Trophoblast cell (in vitro differentiated cells and primary cell): ENCODE data around the gene NR6A1.
A peak's percentile ranks its signal among the peaks of the same experiment; 100 is the strongest.

Experiments used
- DNase-seq, 2 donors: peaks; one replicate each; pipeline ENCODE4 v3.0.0-alpha.2; 2016
- H2AFZ ChIP-seq: 2 replicates; pipeline ENCODE4 v1.6.1; 2013; ENCODE audit warnings: low read length, moderate library complexity, mild to moderate bottlenecking; ENCODE audit not compliant: insufficient read depth, poor library complexity
- H2AK5ac ChIP-seq: 2 replicates; pipeline ENCODE4 v1.6.1; 2013; ENCODE audit warnings: mild to moderate bottlenecking, low read length
- H2BK120ac ChIP-seq: 2 replicates; pipeline ENCODE4 v1.6.1; 2013; ENCODE audit warnings: low read length, mild to moderate bottlenecking, moderate library complexity; ENCODE audit not compliant: insufficient read depth, poor library complexity
- H2BK12ac ChIP-seq: 2 replicates; pipeline ENCODE4 v1.6.1; 2013; ENCODE audit warnings: mild to moderate bottlenecking, low read length, moderate library complexity
- H2BK5ac ChIP-seq: 2 replicates; pipeline ENCODE4 v1.6.1; 2013; ENCODE audit warnings: low read length, low read depth, moderate library complexity, mild to moderate bottlenecking; ENCODE audit not compliant: poor library complexity
- H3K14ac ChIP-seq: 2 replicates; pipeline ENCODE4 v1.6.1; 2013; ENCODE audit warnings: mild to moderate bottlenecking, low read length
- H3K18ac ChIP-seq: 2 replicates; pipeline ENCODE4 v1.6.1; 2013; ENCODE audit warnings: mild to moderate bottlenecking, low read length
- H3K23ac ChIP-seq: 2 replicates; pipeline ENCODE4 v1.6.1; 2013; ENCODE audit warnings: low read length
- H3K27ac ChIP-seq: 2 replicates; pipeline ENCODE4 v1.5.1; 2013; ENCODE audit warnings: low read depth, mild to moderate bottlenecking, inconsistent platforms, low read length, moderate library complexity
- H3K27me3 ChIP-seq: 2 replicates; pipeline ENCODE4 v1.6.1; 2013; ENCODE audit warnings: inconsistent platforms, mild to moderate bottlenecking, low read length, moderate library complexity; ENCODE audit not compliant: insufficient read depth
- H3K36me3 ChIP-seq, 2 experiments: 1 replicate in 1 of 2; 2 replicates in 1 of 2; pipeline ENCODE4 v1.6.1; 2013; ENCODE audit warnings: low read length in 2 of 2, mild to moderate bottlenecking in 2 of 2, moderate library complexity in 1 of 2; ENCODE audit not compliant: insufficient read depth in 2 of 2, control insufficient read depth in 1 of 2
- H3K4ac ChIP-seq: 2 replicates; pipeline ENCODE4 v1.6.1; 2013; ENCODE audit warnings: low read depth, mild to moderate bottlenecking, low read length, moderate library complexity
- H3K4me1 ChIP-seq, 2 experiments: 1 replicate in 1 of 2; 2 replicates in 1 of 2; pipeline ENCODE4 v1.6.1; 2013; ENCODE audit warnings: low read length in 2 of 2, mild to moderate bottlenecking in 2 of 2, moderate library complexity in 1 of 2; ENCODE audit not compliant: insufficient read depth in 2 of 2, control insufficient read depth in 1 of 2
- H3K4me2 ChIP-seq: 2 replicates; pipeline ENCODE4 v1.6.1; 2013; ENCODE audit warnings: inconsistent platforms, mild to moderate bottlenecking, low read length, moderate library complexity
- H3K4me3 ChIP-seq: 2 replicates; pipeline ENCODE4 v1.5.1; 2013; ENCODE audit warnings: mild to moderate bottlenecking, low read depth, low read length, inconsistent platforms
- H3K79me1 ChIP-seq: one replicate; pipeline ENCODE4 v1.6.1; 2013; ENCODE audit warnings: low read length
- H3K79me2 ChIP-seq: 2 replicates; pipeline ENCODE4 v1.6.1; 2013; ENCODE audit warnings: low read length, mild to moderate bottlenecking; ENCODE audit not compliant: control insufficient read depth, insufficient read depth, poor library complexity
- H3K9ac ChIP-seq: 2 replicates; pipeline ENCODE4 v1.6.1; 2013; ENCODE audit warnings: mild to moderate bottlenecking, low read length
- H3K9me3 ChIP-seq: 2 replicates; pipeline ENCODE4 v1.6.1; 2013; ENCODE audit warnings: low read depth, mild to moderate bottlenecking, control low read depth, inconsistent platforms, low read length; ENCODE audit not compliant: insufficient read depth
- H4K12ac ChIP-seq: 2 replicates; pipeline ENCODE4 v1.6.1; 2013; ENCODE audit warnings: low read depth, mild to moderate bottlenecking, low read length, moderate library complexity
- H4K8ac ChIP-seq: 2 replicates; pipeline ENCODE4 v1.6.1; 2013; ENCODE audit warnings: low read depth, mild to moderate bottlenecking, low read length, moderate library complexity
- H4K91ac ChIP-seq: one replicate; pipeline ENCODE4 v1.6.1; 2013; ENCODE audit warnings: low read depth, mild to moderate bottlenecking, low read length, moderate library complexity
- WGBS: extraction: QIAGEN DNeasy Blood & Tissue Kit; methylation state at CpG from one replicate; pipeline ENCODE4 v1.1.7; 2013; ENCODE audit warnings: missing lambda C conversion rate; ENCODE audit not compliant: insufficient read length, insufficient coverage; ENCODE audit errors: extremely low coverage; 5-methylcytosine and 5-hydroxymethylcytosine counted together

Gene NR6A1

DNA sequence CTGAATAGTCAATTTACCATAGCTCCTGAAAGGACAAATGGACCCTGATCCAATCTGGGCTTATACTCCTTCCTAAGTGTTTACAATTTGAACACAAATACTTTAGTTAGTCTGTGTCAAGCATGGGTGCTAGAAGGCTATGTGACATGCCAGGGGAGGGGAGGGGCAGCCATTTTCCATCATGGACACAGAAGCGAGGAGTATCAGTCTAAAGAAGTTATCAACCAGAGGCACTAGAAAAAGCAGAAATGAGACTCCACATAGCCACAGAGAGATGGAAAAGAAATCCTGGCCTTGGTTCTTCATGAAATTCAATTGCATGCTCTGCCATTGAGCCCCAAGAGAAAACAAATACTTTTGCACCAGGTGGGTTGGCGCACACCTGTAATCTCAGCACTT lies 61.8 kb downstream of the NR6A1 start:
- Histone ChIP-seq H3K36me3 (peaks cover 5 to 7% of the 10 kb centered on the region in 2 experiments), H3K9me3 (no peaks in the 10 kb centered on the region), H3K27me3 (no peaks in the 10 kb centered on the region), H3K79me2 (no peaks in the 10 kb centered on the region), H2BK12ac (peak overlapping the region; percentile 2), H3K14ac (no peak overlapping the region), H4K8ac (peak overlapping the region; percentile 3), H2BK5ac (peak overlapping the region; percentile 39), H3K18ac (peak overlapping the region; percentile 16), H3K79me1 (peaks cover 16% of the 10 kb centered on the region), H3K4me3 (no peak overlapping the region), H2BK120ac (peak overlapping the region; percentile 16), H4K12ac (no peak overlapping the region), H3K27ac (peak overlapping the region; percentile 88), H3K4ac (peak overlapping the region; percentile 40), H3K23ac (no peak overlapping the region), H3K9ac (no peak overlapping the region), H3K4me1 (peaks cover 5 to 19% of the 10 kb centered on the region in 2 experiments), H4K91ac (peak overlapping the region; percentile 38), H3K4me2 (no peak overlapping the region), H2AK5ac (no peak overlapping the region), H2AFZ (no peak overlapping the region)
- DNase-seq = no peak
- WGBS = no CpG with 5 or more reads among the region's 2 CpGs

DNA sequence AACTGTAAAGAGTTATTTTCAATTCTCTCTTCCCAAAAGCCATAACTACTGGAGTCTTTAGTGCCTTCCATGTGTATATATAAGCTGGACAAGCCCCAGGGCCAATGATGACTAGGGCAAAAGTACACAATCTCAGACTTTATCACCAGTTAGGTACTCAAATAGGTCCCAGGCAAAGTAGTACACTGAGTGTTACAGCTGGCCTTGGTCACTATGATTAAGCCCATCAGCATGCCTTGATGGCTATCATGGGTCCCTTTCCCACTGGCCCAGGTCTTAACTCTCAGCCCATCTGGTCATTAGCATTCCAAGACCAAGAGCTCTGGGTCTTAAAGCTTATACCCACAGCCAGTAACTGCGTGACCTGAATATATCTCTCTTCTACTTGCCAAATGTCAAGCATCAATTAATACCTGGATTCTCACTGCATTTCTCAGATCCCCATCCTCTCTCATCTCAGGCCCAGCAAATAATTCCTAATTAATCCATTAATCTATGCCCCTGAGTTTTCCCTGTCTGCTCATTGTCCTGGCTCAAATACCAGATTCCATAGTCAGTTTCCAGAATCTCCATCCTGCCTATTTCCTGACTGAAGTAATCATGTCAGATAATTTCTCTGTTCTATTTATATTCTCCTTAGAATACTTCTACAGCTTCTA lies 62.3 kb downstream of the NR6A1 start:
- H3K9ac ChIP-seq = no peak overlapping the region
- no peak overlapping the region for H4K8ac ChIP-seq
- no peaks in the 10 kb centered on the region for H3K9me3 ChIP-seq
- H3K18ac ChIP-seq = no peak overlapping the region
- H2BK120ac ChIP-seq = no peak overlapping the region
- no peak overlapping the region for H3K23ac ChIP-seq
- no peak overlapping the region for H2BK12ac ChIP-seq
- no CpG with 5 or more reads among the region's 1 CpG for WGBS
- DNase-seq = peak; percentile 97 to 98
- H3K27ac ChIP-seq = peak overlapping the region; percentile 88
- H3K27me3 ChIP-seq = no peaks in the 10 kb centered on the region
- no peak overlapping the region for H4K12ac ChIP-seq
- peaks cover 5 to 19% of the 10 kb centered on the region in 2 experiments for H3K4me1 ChIP-seq
- H3K79me1 ChIP-seq = peaks cover 16% of the 10 kb centered on the region
- H2AK5ac ChIP-seq = no peak overlapping the region
- no peak overlapping the region for H4K91ac ChIP-seq
- no peak overlapping the region for H3K14ac ChIP-seq
- H3K79me2 ChIP-seq = no peaks in the 10 kb centered on the region
- H3K4ac ChIP-seq = no peak overlapping the region
- H3K36me3 ChIP-seq = peaks cover 5 to 7% of the 10 kb centered on the region in 2 experiments
- no peak overlapping the region for H3K4me3 ChIP-seq
- H2AFZ ChIP-seq = no peak overlapping the region
- no peak overlapping the region for H2BK5ac ChIP-seq
- peak overlapping the region; percentile 2 for H3K4me2 ChIP-seq

DNA sequence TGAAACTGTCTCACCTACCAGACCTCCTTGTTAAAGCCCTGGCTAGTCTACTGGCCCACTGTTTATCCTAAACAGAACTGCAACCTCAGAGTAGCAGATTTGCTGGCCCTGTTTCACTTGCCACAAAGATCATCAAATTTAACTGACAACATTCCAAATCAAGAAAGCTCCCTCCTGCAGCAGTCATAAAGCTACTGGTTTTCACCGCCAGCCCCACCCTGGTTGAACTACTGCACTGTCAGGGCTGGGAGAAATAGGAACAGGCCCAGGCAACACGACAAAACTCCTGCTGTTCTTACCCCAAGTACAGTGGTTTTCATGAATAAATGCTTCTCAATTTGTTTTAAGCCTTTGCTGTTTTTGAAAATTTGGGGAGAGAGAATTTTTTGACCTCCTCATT lies 63.0 kb downstream of the NR6A1 start:
- no peaks in the 10 kb centered on the region for H3K79me2 ChIP-seq
- no peak overlapping the region for H3K9ac ChIP-seq
- peak overlapping the region; percentile 8 for H3K14ac ChIP-seq
- peak overlapping the region; percentile 6 for H2BK12ac ChIP-seq
- peak overlapping the region; percentile 68 for H2BK120ac ChIP-seq
- H3K36me3 ChIP-seq = peaks cover 8 to 10% of the 10 kb centered on the region in 2 experiments
- H3K79me1 ChIP-seq = peaks cover 16% of the 10 kb centered on the region
- WGBS = no CpG with 5 or more reads among the region's 2 CpGs
- peak overlapping the region; percentile 51 for H2BK5ac ChIP-seq
- H3K4me3 ChIP-seq = no peak overlapping the region
- H4K91ac ChIP-seq = peak overlapping the region; percentile 89
- H3K18ac ChIP-seq = no peak overlapping the region
- H3K9me3 ChIP-seq = no peaks in the 10 kb centered on the region
- no peaks in the 10 kb centered on the region for H3K27me3 ChIP-seq
- H4K8ac ChIP-seq = peak overlapping the region; percentile 14
- peak overlapping the region; percentile 5 for H3K4ac ChIP-seq
- peak overlapping the region; percentile 5 for H3K4me2 ChIP-seq
- peak in 1 of 2 donors; percentile 24 for DNase-seq
- H3K4me1 ChIP-seq = peaks cover 5 to 19% of the 10 kb centered on the region in 2 experiments
- peak overlapping the region; percentile 88 for H3K27ac ChIP-seq
- H2AK5ac ChIP-seq = peak overlapping the region; percentile 1
- no peak overlapping the region for H2AFZ ChIP-seq
- no peak overlapping the region for H3K23ac ChIP-seq
- H4K12ac ChIP-seq = no peak overlapping the region

DNA sequence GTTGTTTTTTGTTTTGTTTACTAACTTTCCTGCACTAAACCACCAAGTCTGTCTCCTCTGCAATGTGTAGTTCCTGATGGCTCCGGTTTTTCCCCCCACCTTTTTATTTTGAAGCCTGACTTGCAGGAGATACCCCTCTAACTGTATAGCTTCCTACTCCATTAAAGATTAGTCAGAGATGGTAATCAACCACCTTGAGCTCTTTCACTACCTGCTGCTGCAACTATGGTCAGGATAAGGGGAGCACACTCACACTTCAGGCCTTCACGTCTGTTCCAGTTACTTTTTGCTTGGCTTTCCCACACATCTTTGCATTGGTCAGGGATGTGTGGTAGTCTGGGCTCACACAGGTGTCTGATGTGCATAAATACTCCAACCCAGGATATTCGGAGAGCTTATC lies 63.4 kb downstream of the NR6A1 start:
- peak overlapping the region; percentile 14 for H4K8ac ChIP-seq
- DNase-seq = peak; percentile 42 to 61
- peak overlapping the region; percentile 68 for H2BK120ac ChIP-seq
- peak overlapping the region; percentile 88 for H3K27ac ChIP-seq
- H3K79me1 ChIP-seq = peaks cover 16% of the 10 kb centered on the region
- H3K4me1 ChIP-seq = peaks cover 5 to 19% of the 10 kb centered on the region in 2 experiments
- H3K18ac ChIP-seq = no peak overlapping the region
- no peak overlapping the region for H3K4ac ChIP-seq
- H3K4me3 ChIP-seq = no peak overlapping the region
- H3K9ac ChIP-seq = no peak overlapping the region
- H3K14ac ChIP-seq = peak overlapping the region; percentile 8
- no peak overlapping the region for H4K12ac ChIP-seq
- H3K36me3 ChIP-seq = peaks cover 10 to 12% of the 10 kb centered on the region in 2 experiments
- H2AFZ ChIP-seq = no peak overlapping the region
- H2BK5ac ChIP-seq = peak overlapping the region; percentile 51
- H3K9me3 ChIP-seq = no peaks in the 10 kb centered on the region
- H3K23ac ChIP-seq = no peak overlapping the region
- WGBS = no CpG with 5 or more reads among the region's 3 CpGs
- H2BK12ac ChIP-seq = peak overlapping the region; percentile 6
- peak overlapping the region; percentile 5 for H3K4me2 ChIP-seq
- H3K79me2 ChIP-seq = no peaks in the 10 kb centered on the region
- peak overlapping the region; percentile 89 for H4K91ac ChIP-seq
- H2AK5ac ChIP-seq = no peak overlapping the region
- no peaks in the 10 kb centered on the region for H3K27me3 ChIP-seq
